Left lung (tissue), 14 donors: ENCODE results near the gene SLC35A2. TPM values are rescaled to one million over a fixed set of nuclear protein-coding genes. Genes with fewer than 3 reads are reported as not detected.

Experiments
- ATAC-seq: fragments of 200-7000 bp; cut with Tn5 transposase; one replicate; pipeline ENCODE4 v1.9.1; 2020; ENCODE audit warnings: moderate library complexity
- DNase-seq, 4 donors: peaks; one replicate each; pipeline ENCODE4 v3.0.0-alpha.2; 2013 to 2020
- H3K27ac ChIP-seq, 2 donors: fragments of 200-600 bp; sonication (generic) in 1 of 2; one replicate each; pipeline versions ENCODE4 v1.5.0 to v1.8.0; 2020 to 2021
- H3K27me3 ChIP-seq, 2 donors: fragments of 200-600 bp; sonication (generic) in 1 of 2; one replicate each; pipeline versions ENCODE4 v1.5.0 to v1.8.0; 2020 to 2021
- H3K36me3 ChIP-seq, 2 donors: fragments of 200-600 bp; sonication (generic) in 1 of 2; one replicate each; pipeline versions ENCODE4 v1.5.0 to v1.8.0; 2020 to 2021
- H3K4me1 ChIP-seq, 2 donors: fragments of 200-600 bp; one replicate each; pipeline ENCODE4 v1.8.0; 2021
- H3K4me3 ChIP-seq, 2 donors: fragments of 200-600 bp; sonication (generic) in 1 of 2; one replicate each; pipeline versions ENCODE4 v1.5.0 to v1.8.0; 2020 to 2021; ENCODE audit warnings: mild to moderate bottlenecking in 1 of 2
- H3K9me3 ChIP-seq, 2 donors: fragments of 200-600 bp; sonication (generic) in 1 of 2; one replicate each; pipeline versions ENCODE4 v1.5.0 to v1.8.0; 2020 to 2021
- CTCF ChIP-seq, 2 donors: fragments of 200-600 bp; sonication (generic) in 1 of 2; IDR thresholded peaks; one replicate each; pipeline versions ENCODE4 v1.5.0 to v1.8.0; 2021; ENCODE audit warnings: antibody characterized with exemption in 2 of 2
- intact Hi-C, 2 donors: fragments of 100-400 bp; cut with DNase I; formaldehyde crosslinking; loops; one replicate each; pipeline versions ENCODE4 v1.11.2 to v1.14.2; 2022
- long read RNA-seq, 12 donors: library from polyadenylated mRNA in 2 of 12; unstranded in 2 of 12; transcript quantifications; one replicate each; pipeline ENCODE4 v2.0.0 and lab custom pipeline, GENCODE V29; 2019 to 2026
- polyA plus RNA-seq, 6 donors: library from polyadenylated mRNA; unstranded; fragments of 120-200 nt; gene quantifications; one replicate each; pipeline ENCODE4 v1.2.1, GENCODE V29; 2013; ENCODE audit not compliant: insufficient read length in 6 of 6
- total RNA-seq, 2 donors: library from RNA; stranded (reverse); fragmentation: NEBNext Ultra II Directional; extraction: Animal tissue kit (Norgen Biotek cat#: 25700); gene quantifications; one replicate each; pipeline ENCODE4 v1.2.1, GENCODE V29; 2021
- donor health status: DM: no; HTN: yes; CAD: no.
- donor health status: DM: no; HTN: no; CAD: no.

The SLC35A2 gene
- total RNA-seq (10 to 100 TPM; 38.0 to 39.4 TPM), polyA plus RNA-seq (10 to 100 TPM; 21.5 to 27.2 (median 22.6) TPM)
- long read RNA-seq, donor 1, partial matches to known transcripts = 0 of 9 reads
- long read RNA-seq, donor 1, other reads (novel, unspliced or antisense) = 0 of 9 reads
- long read RNA-seq, donor 2, partial matches to known transcripts = 0 of 3 reads
- long read RNA-seq, donor 2, other reads (novel, unspliced or antisense) = 0 of 3 reads
- long read RNA-seq, donor 3, partial matches to known transcripts = 0 of 1 reads
- long read RNA-seq, donor 3, other reads (novel, unspliced or antisense) = 0 of 1 reads
- long read RNA-seq, donor 4, transcript SLC35A2-204 (4 exons, 3,047 nt) = major isoform, 5 of 13 reads
- long read RNA-seq, donor 4, partial matches to known transcripts = 0 of 13 reads
- long read RNA-seq, donor 4, other reads (novel, unspliced or antisense) = 0 of 13 reads
- long read RNA-seq, donor 5, transcript SLC35A2-204 (4 exons, 3,047 nt) = major isoform, 6 of 8 reads
- long read RNA-seq, donor 5, partial matches to known transcripts = 0 of 8 reads
- long read RNA-seq, donor 5, other reads (novel, unspliced or antisense) = 0 of 8 reads
- long read RNA-seq, donor 6, partial matches to known transcripts = 0 of 7 reads
- long read RNA-seq, donor 6, other reads (novel, unspliced or antisense) = 0 of 7 reads
- long read RNA-seq, donor 7, partial matches to known transcripts = 0 of 3 reads
- long read RNA-seq, donor 7, other reads (novel, unspliced or antisense) = 0 of 3 reads
- long read RNA-seq, donor 8, partial matches to known transcripts = 0 of 4 reads
- long read RNA-seq, donor 8, other reads (novel, unspliced or antisense) = 0 of 4 reads
- long read RNA-seq, donor 9 = 0 reads
- long read RNA-seq, donor 10, partial matches to known transcripts = 0 of 11 reads
- long read RNA-seq, donor 10, other reads (novel, unspliced or antisense) = 1 of 11 reads
- long read RNA-seq, donor 11, partial matches to known transcripts = 0 of 5 reads
- long read RNA-seq, donor 11, other reads (novel, unspliced or antisense) = 0 of 5 reads
- long read RNA-seq, donor 12, partial matches to known transcripts = 0 of 4 reads
- long read RNA-seq, donor 12, other reads (novel, unspliced or antisense) = 0 of 4 reads

GRCh38 chrX:48911412-48912182, at the start of gene SLC35A2:
SLC35A2 (minus strand) TSS chrX:48911646; CDS start chrX:48911636, 10 bp downstream.
- peak within 1 kb of the TSS; percentile 65 to 84 for H3K27ac ChIP-seq
- H3K27me3 ChIP-seq = no peaks in the 10 kb centered on the region
- DNase-seq (peak; percentile 67 to 93 (median 84)), ATAC-seq (peak; percentile 91)
- peak within 1 kb of the TSS; percentile 50 to 60 for H3K4me3 ChIP-seq
- no peaks in the 10 kb centered on the region for H3K9me3 ChIP-seq
- peaks cover 0 to 5% of the 10 kb centered on the region in 2 donors for H3K4me1 ChIP-seq
- peaks cover 0 to 31% of the 10 kb centered on the region in 2 donors for H3K36me3 ChIP-seq
- no peak for TF ChIP-seq CTCF (IDR thresholded peaks at IDR 0.05)
- intact Hi-C loops = no loop called here

DNA sequence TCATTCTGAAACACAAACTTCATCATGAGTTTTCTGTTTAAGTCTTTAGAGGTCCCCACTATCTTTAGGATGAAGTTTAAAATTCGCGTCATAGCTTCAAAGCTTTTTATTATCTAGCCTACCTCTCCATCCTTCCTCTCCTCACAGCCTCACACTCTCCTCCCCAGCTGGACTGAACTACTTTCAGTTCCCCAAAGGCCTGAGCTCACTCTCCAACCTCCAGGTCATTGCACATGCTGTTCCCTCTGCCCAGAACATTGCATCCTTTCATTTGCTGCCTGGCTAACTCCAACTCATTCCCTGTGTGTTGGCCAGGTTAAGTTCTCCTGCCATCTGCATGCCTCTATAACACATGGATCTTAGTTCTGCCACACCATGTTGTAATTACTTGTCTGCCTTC, 48.8 kb upstream of the SLC35A2 start:
- DNase-seq = no peak
- intact Hi-C loops = no loop called here
- ATAC-seq = no peak
- H3K36me3 ChIP-seq = peaks cover 0 to 4% of the 10 kb centered on the region in 2 donors
- peaks cover 0 to 20% of the 10 kb centered on the region in 2 donors for H3K4me1 ChIP-seq
- no peak overlapping the region for H3K4me3 ChIP-seq
- no peaks in the 10 kb centered on the region for H3K9me3 ChIP-seq
- H3K27me3 ChIP-seq = no peaks in the 10 kb centered on the region
- TF ChIP-seq CTCF (IDR thresholded peaks at IDR 0.05) = no peak
- H3K27ac ChIP-seq = no peak overlapping the region

DNA sequence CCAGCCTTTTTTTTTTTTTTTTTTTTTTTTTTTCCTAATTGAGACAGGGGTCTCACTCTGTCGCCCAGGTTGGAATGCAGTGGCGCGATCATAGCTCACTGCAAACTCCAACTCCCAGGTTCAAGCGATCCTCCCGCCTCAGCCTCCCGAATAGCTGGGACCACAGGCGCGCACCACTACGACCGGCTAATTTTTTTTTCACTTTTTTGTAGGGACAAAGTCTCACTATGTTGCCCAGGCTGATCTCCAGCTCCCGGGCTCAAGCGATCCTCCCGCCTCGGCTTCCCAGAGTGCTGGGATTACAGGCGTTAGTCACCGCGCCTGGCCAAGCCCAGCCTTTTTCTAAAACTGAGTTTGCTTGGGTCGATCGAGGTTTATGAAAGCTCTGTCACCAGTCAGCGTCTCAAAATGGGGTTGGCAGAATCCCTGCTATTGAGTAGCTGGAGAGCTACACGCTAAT, 47.2 kb upstream of the SLC35A2 start:
- TF ChIP-seq CTCF (IDR thresholded peaks at IDR 0.05) = no peak
- Histone ChIP-seq H3K9me3 (no peaks in the 10 kb centered on the region), H3K36me3 (peaks cover 0 to 4% of the 10 kb centered on the region in 2 donors), H3K27me3 (no peaks in the 10 kb centered on the region), H3K4me3 (peak overlapping the region; percentile 29 to 61), H3K27ac (peak overlapping the region; percentile 93 to 99), H3K4me1 (peaks cover 0 to 36% of the 10 kb centered on the region in 2 donors)
- intact Hi-C loops = no loop called here
- ATAC-seq = peak; percentile 2
- DNase-seq = peak in 1 of 4 donors; percentile 19

- intact Hi-C loops = no loop called here
- no peak for TF ChIP-seq CTCF (IDR thresholded peaks at IDR 0.05)
- no peaks in the 10 kb centered on the region for H3K9me3 ChIP-seq
Observed at GRCh38 chrX:48957827-48958634, 46.6 kb upstream of the SLC35A2 start.

More at GRCh38 chrX:48957827-48958634, 46.6 kb upstream of the SLC35A2 start:
- Histone ChIP-seq H3K36me3 (peaks cover 0 to 4% of the 10 kb centered on the region in 2 donors), H3K27ac (peak overlapping the region; percentile 93 to 99), H3K4me3 (peak overlapping the region; percentile 50 to 61), H3K4me1 (peaks cover 0 to 42% of the 10 kb centered on the region in 2 donors), H3K27me3 (no peaks in the 10 kb centered on the region)
- peak; percentile 93 to 98 (median 96) for DNase-seq
- peak; percentile 94 for ATAC-seq
